Spleen (tissue), 7 donors: ENCODE measurements around the gene PITX1.

Source experiments
- CTCF ChIP-seq, 11 experiments: fragments of 200-600 bp in 7 of 11; fragments of 450-650 bp in 4 of 11; sonication (generic) in 4 of 11; IDR thresholded peaks in 8 of 11; conservative IDR thresholded peaks in 3 of 11; 1 replicate in 7 of 11; 2 replicates in 4 of 11; pipeline versions ENCODE4 v1.4.0 to v1.8.0; 2016 to 2021; ENCODE audit warnings: antibody characterized with exemption in 11 of 11, inconsistent platforms in 4 of 11, mild to moderate bottlenecking in 1 of 11
- POLR2A ChIP-seq, 3 donors: fragments of 450-650 bp; IDR thresholded peaks; one replicate each; pipeline ENCODE4 v1.5.1; 2017; ENCODE audit warnings: antibody characterized with exemption in 3 of 3, mild to moderate bottlenecking in 1 of 3
- donor health status: DM: no; HTN: no; CAD: no; lungs with moderate emphysema.
- donor health status: DM: no; HTN: no; CAD: no.
- donor health status: DM: no; HTN: no; CAD: no.

- no peak for TF ChIP-seq CTCF (IDR thresholded peaks at IDR 0.05 in 8 of 11, conservative IDR thresholded peaks at IDR 0.05 in 3 of 11)
- no peak for TF ChIP-seq POLR2A (IDR thresholded peaks at IDR 0.05)
Observed at GRCh38 chr5:135041726-135042125, 7.7 kb upstream of the PITX1 start.
